Measurements from ENCODE around the gene HHAT.

Gene HHAT

DNA sequence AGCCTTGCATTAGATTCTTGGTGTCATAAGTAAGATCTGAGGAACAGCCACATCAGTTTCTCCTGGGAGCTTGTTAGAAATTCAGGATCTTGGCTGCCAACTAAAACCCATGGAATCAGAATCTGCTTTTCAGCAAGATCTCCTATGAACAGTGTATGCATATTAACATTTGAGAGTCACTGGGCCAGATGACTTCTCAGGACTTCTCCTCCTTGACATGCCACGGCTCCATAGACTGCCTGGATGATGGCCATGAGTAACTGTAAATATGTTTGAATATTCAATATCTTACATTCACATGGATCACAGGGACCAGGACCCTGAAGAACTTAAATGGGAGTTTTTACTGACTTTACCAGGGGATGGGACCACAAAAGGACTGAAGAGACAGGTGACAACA, 148.0 kb downstream of the HHAT start:
- no peak for TF ChIP-seq JUND (IDR thresholded peaks at IDR 0.05; ENCODE audit: low read depth)
- no peak for DNase-seq (ENCODE audit: low read depth in 1 of 2, low spot score in 1 of 2)
- in situ Hi-C loops (cut with HindIII; ENCODE audit: low pct_unique_long_range_greater_than_20kb, low sequenced_read_pairs): no loop called here

DNA sequence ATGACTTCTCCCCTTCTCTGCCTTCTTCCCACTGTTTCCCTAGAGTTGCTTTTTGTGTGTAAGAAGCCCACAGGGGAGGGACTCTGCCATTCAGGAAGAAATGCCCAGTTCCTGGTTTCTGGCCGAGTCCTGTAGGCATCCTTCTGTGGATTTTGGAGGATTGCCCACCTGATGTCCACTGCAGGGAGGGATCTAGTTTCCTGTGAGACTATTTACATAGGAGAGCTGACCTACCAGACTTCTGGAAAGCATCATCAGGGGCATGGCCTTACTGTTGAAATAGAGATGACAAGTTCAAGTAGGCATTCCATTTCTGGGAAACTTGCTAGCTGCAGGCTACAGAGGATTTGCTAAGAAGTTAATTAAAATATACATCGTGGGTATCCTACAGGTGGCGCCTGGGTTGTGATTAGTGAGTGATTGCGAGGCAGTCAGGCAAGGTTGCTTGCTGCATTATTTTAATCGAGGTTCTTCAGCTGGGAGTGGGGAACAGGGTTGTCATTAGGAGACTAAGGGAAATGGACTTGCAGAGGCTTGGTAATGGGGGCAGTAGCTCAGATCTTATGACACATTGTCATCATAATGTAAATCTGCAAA, 148.7 kb downstream of the HHAT start:
- DNase-seq (ENCODE audit: low read depth in 1 of 2, low spot score in 1 of 2): peak; percentile 16 to 96
- in situ Hi-C loops (cut with HindIII; ENCODE audit: low pct_unique_long_range_greater_than_20kb, low sequenced_read_pairs): no loop called here
- TF ChIP-seq JUND (IDR thresholded peaks at IDR 0.05; ENCODE audit: low read depth): no peak; the same call in 1 of the 2 replicates

GRCh38 chr1:210478820-210479219, 150.1 kb downstream of the HHAT start:
- in situ Hi-C loops (cut with HindIII; ENCODE audit: low pct_unique_long_range_greater_than_20kb, low sequenced_read_pairs): no loop called here
- no peak for TF ChIP-seq JUND (IDR thresholded peaks at IDR 0.05; ENCODE audit: low read depth)
- no peak for DNase-seq (ENCODE audit: low read depth in 1 of 2, low spot score in 1 of 2)

DNA sequence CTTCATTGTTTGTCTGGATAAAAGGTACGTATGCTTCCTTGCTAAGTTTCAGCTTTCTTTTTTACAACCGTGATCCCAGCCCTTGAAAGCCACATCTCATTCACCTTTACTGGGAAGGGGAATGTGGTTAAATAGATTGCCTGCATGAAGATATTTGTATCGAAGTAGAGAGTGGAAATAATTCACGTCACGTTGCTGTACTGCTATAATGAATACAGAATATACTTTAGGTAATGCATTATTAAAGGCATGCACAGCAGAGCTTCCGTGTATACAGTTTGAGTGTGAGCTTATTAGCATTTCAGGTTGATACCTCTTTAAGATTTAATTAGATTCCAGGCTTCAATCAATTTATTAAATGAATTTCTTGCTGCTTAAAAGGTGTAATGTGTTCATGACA, 153.8 kb downstream of the HHAT start:
- in situ Hi-C loops (cut with HindIII; ENCODE audit: low pct_unique_long_range_greater_than_20kb, low sequenced_read_pairs): no loop called here
- no peak for TF ChIP-seq JUND (IDR thresholded peaks at IDR 0.05; ENCODE audit: low read depth)
- no peak for DNase-seq (ENCODE audit: low read depth in 1 of 2, low spot score in 1 of 2)

DNA sequence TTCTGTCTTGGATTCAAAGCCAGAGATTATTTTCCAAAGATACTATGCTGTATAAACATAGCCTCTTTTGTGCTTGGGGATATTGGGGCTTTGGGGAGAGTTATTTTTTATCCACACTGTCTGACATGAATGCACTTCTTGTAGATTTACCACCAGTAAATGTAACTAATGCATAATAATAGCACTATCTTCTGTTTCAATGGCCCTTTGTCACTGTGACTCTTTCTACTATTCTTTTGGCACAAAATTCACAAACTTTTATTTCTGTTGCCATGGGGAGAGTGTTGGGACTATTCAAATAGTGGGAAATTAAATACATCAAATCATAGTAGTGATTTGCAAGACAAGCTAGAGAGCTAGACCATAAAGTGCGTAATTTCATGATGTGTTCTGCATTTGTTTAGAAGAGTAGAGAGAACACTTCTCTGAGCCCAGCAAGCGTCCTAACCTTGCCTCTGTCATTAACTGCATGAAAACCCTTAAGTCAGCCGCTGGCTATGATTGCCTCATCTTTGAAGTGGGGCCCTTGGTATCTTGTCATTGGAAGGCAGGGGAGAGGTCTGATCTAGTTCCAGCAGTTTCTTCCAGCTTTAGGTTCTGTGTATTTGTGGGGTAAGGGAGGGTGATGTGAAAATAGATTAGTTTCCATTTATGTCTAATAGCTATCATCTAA, 154.4 kb downstream of the HHAT start:
- in situ Hi-C loops (cut with HindIII; ENCODE audit: low pct_unique_long_range_greater_than_20kb, low sequenced_read_pairs): no loop called here
- DNase-seq (ENCODE audit: low read depth in 1 of 2, low spot score in 1 of 2): no peak
- no peak for TF ChIP-seq JUND (IDR thresholded peaks at IDR 0.05; ENCODE audit: low read depth)

GRCh38 chr1:210483821-210484220, 155.1 kb downstream of the HHAT start:
- DNase-seq (ENCODE audit: low read depth in 1 of 2, low spot score in 1 of 2): no peak
- no peak for TF ChIP-seq JUND (IDR thresholded peaks at IDR 0.05; ENCODE audit: low read depth)
- in situ Hi-C loops (cut with HindIII; ENCODE audit: low pct_unique_long_range_greater_than_20kb, low sequenced_read_pairs): no loop called here

DNA sequence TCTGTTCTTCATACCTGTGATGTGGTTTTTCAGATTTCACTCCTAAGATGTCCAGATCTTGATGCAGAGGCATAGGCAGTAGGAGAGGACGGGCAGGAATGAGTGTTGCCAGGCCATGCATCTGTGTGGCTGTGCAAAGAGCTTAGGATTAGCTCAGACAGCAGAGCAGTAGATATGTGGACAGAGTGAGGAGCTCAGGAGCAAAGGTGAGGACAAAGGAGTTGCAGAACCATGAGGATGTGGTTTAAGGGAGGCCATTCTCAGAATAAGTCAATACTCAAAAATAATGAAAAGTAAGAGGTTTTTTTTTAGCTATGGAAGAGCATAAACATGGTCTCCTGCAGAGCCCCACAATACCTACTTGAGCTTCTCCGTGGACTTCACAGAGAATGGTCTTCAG, 158.3 kb downstream of the HHAT start:
- no peak for TF ChIP-seq JUND (IDR thresholded peaks at IDR 0.05; ENCODE audit: low read depth)
- in situ Hi-C loops (cut with HindIII; ENCODE audit: low pct_unique_long_range_greater_than_20kb, low sequenced_read_pairs): no loop called here

DNA sequence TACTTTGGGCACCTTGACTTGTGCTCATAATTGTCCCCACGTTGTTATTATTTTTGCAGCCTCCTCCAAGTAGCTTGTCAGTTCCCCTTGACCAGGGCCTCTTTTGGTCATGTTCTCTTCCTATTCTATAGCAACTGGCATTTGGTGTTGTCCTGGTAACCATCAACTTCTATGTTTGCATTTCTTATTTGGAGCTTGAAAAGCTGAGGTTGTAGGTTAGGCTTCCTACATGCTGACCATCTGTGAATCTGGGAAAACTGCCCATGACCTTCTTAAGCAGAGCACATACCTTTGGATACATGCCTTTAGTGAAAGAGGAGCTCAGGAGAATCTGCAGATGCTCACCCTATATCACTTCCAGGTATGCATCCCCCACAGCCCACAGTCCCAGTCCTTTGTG, 160.8 kb downstream of the HHAT start:
- DNase-seq (ENCODE audit: low read depth in 1 of 2, low spot score in 1 of 2): no peak
- no peak for TF ChIP-seq JUND (IDR thresholded peaks at IDR 0.05; ENCODE audit: low read depth)
- in situ Hi-C loops (cut with HindIII; ENCODE audit: low pct_unique_long_range_greater_than_20kb, low sequenced_read_pairs): no loop called here

More for the DNA sequence above, 158.3 kb downstream of the HHAT start:
- no peak for DNase-seq (ENCODE audit: low read depth in 1 of 2, low spot score in 1 of 2)

- DNase-seq (ENCODE audit: low read depth in 1 of 2, low spot score in 1 of 2): no peak
- no peak for TF ChIP-seq JUND (IDR thresholded peaks at IDR 0.05; ENCODE audit: low read depth)
- in situ Hi-C loops (cut with HindIII; ENCODE audit: low pct_unique_long_range_greater_than_20kb, low sequenced_read_pairs): no loop called here
Measured at GRCh38 chr1:210490781-210491180, 162.1 kb downstream of the HHAT start.

- no peak for DNase-seq (ENCODE audit: low read depth in 1 of 2, low spot score in 1 of 2)
- in situ Hi-C loops (cut with HindIII; ENCODE audit: low pct_unique_long_range_greater_than_20kb, low sequenced_read_pairs): no loop called here
- TF ChIP-seq JUND (IDR thresholded peaks at IDR 0.05; ENCODE audit: low read depth): no peak
Measured at GRCh38 chr1:210496063-210496462, 167.4 kb downstream of the HHAT start.

DNA sequence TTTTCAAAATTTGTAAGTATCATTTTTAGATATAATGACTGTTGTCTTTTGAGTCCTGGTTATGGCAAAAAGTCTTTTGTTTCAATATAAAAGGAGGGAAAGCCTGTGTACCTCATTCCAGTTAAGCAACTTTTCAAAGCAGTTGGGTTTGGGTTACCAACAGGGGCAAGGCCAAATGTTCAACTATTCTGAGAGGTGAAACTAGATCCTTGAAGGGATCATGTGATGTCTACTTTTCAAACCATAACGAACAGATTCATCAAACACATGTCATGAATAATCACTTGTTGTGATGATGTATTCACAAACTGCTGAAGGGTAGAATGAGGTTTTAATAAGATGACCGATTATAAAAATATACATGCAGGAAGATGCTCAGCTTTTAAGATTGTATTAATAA, 171.3 kb downstream of the HHAT start:
- TF ChIP-seq JUND (IDR thresholded peaks at IDR 0.05; ENCODE audit: low read depth): no peak
- in situ Hi-C loops (cut with HindIII; ENCODE audit: low pct_unique_long_range_greater_than_20kb, low sequenced_read_pairs): no loop called here
- DNase-seq (ENCODE audit: low read depth in 1 of 2, low spot score in 1 of 2): no peak

GRCh38 chr1:210500831-210501230, 172.1 kb downstream of the HHAT start:
- no peak for TF ChIP-seq JUND (IDR thresholded peaks at IDR 0.05; ENCODE audit: low read depth)
- in situ Hi-C loops (cut with HindIII; ENCODE audit: low pct_unique_long_range_greater_than_20kb, low sequenced_read_pairs): no loop called here
- no peak for DNase-seq (ENCODE audit: low read depth in 1 of 2, low spot score in 1 of 2)

- in situ Hi-C loops (cut with HindIII; ENCODE audit: low pct_unique_long_range_greater_than_20kb, low sequenced_read_pairs): no loop called here
- DNase-seq (ENCODE audit: low read depth in 1 of 2, low spot score in 1 of 2): no peak
- TF ChIP-seq JUND (IDR thresholded peaks at IDR 0.05; ENCODE audit: low read depth): no peak
Measured at GRCh38 chr1:210504286-210504685, 175.6 kb downstream of the HHAT start.
